Spleen (tissue), 11 donors: Measurements from ENCODE around the gene RNASET2. TPM values are rescaled to one million over a fixed set of nuclear protein-coding genes. Genes with fewer than 3 reads are reported as not detected.
A peak's percentile ranks its signal among the peaks of the same experiment; 100 is the strongest.

Experiments used
- DNase-seq: peaks from one replicate; pipeline ENCODE4 v3.0.0-alpha.2; 2020
- H3K27ac ChIP-seq, 8 donors: fragments of 200-600 bp; sonication (generic) in 7 of 8; 1 replicate in 4 of 8; 2 replicates in 4 of 8; pipeline versions ENCODE4 v1.5.0 to v1.8.0; 2016 to 2021; ENCODE audit warnings: inconsistent platforms in 4 of 8, mild to moderate bottlenecking in 4 of 8, moderate library complexity in 1 of 8
- H3K27me3 ChIP-seq, 7 donors: fragments of 200-600 bp; sonication (generic) in 6 of 7; replicated peaks in 1 of 7; 1 replicate in 4 of 7; 2 replicates in 3 of 7; pipeline versions ENCODE4 v1.5.0 to v1.8.0; 2016 to 2021; ENCODE audit warnings: inconsistent platforms in 3 of 7, mild to moderate bottlenecking in 1 of 7
- H3K36me3 ChIP-seq, 6 donors: fragments of 200-600 bp; sonication (generic) in 5 of 6; 1 replicate in 4 of 6; 2 replicates in 2 of 6; pipeline versions ENCODE4 v1.5.0 to v1.8.0; 2016 to 2021; ENCODE audit warnings: inconsistent platforms in 2 of 6
- H3K4me1 ChIP-seq, 6 donors: fragments of 200-600 bp; sonication (generic) in 5 of 6; 1 replicate in 3 of 6; 2 replicates in 3 of 6; pipeline versions ENCODE4 v1.5.0 to v1.8.0; 2016 to 2021; ENCODE audit warnings: inconsistent platforms in 3 of 6
- H3K4me3 ChIP-seq, 8 donors: fragments of 200-600 bp; sonication (generic) in 7 of 8; 1 replicate in 4 of 8; 2 replicates in 4 of 8; pipeline versions ENCODE4 v1.5.0 to v1.8.0; 2016 to 2021; ENCODE audit warnings: inconsistent platforms in 4 of 8, mild to moderate bottlenecking in 4 of 8, moderate library complexity in 2 of 8
- H3K9me3 ChIP-seq, 8 donors: fragments of 200-600 bp; sonication (generic) in 7 of 8; 1 replicate in 4 of 8; 2 replicates in 4 of 8; pipeline versions ENCODE4 v1.5.0 to v1.8.0; 2016 to 2021; ENCODE audit warnings: inconsistent platforms in 4 of 8
- CTCF ChIP-seq, 11 experiments: fragments of 200-600 bp in 7 of 11; fragments of 450-650 bp in 4 of 11; sonication (generic) in 4 of 11; IDR thresholded peaks in 8 of 11; conservative IDR thresholded peaks in 3 of 11; 1 replicate in 7 of 11; 2 replicates in 4 of 11; pipeline versions ENCODE4 v1.4.0 to v1.8.0; 2016 to 2021; ENCODE audit warnings: antibody characterized with exemption in 11 of 11, inconsistent platforms in 4 of 11, mild to moderate bottlenecking in 1 of 11
- POLR2A ChIP-seq, 3 donors: fragments of 450-650 bp; IDR thresholded peaks; one replicate each; pipeline ENCODE4 v1.5.1; 2017; ENCODE audit warnings: antibody characterized with exemption in 3 of 3, mild to moderate bottlenecking in 1 of 3
- POLR2AphosphoS5 ChIP-seq, 3 donors: sonication (generic); formaldehyde crosslinking; IDR thresholded peaks; one replicate each; pipeline ENCODE4 v1.5.1; 2017; ENCODE audit warnings: antibody characterized with exemption in 3 of 3
- WGBS, 5 donors: extraction: QIAGEN DNeasy Blood & Tissue Kit in 3 of 5; methylation state at CpG; one replicate each; pipeline versions ENCODE4 v1.1.5 to v1.1.7; 2013 to 2018; 5-methylcytosine and 5-hydroxymethylcytosine counted together
- intact Hi-C: fragments of 100-400 bp; cut with DNase I; formaldehyde crosslinking; loops from one replicate; pipeline ENCODE4 v1.15.0; 2023; ENCODE audit warnings: low total_unique reads
- polyA plus RNA-seq, 3 donors: library from polyadenylated mRNA; stranded (reverse); fragments of 200-250 nt; gene quantifications; one replicate each; pipeline ENCODE4 v1.2.1, GENCODE V29; 2013
- total RNA-seq, 7 donors: library from RNA; depleted of rRNA in 3 of 7; stranded (reverse); fragments of >200 nt in 3 of 7; fragmentation: NEBNext Ultra II Directional in 4 of 7; extraction: Animal tissue kit (Norgen Biotek cat#: 25700) in 4 of 7; gene quantifications; one replicate each; pipeline versions ENCODE4 v1.1.0 to v1.2.1, GENCODE V29; 2016 to 2021
- donor health status: healthy with polysubstance abuse.
- donor health status: DM: no; HTN: no; CAD: no; lungs with moderate emphysema.
- donor health status: DM: no; HTN: no; CAD: no.
- donor health status: Bipolar disorder and iron deficiency.
- donor health status: healthy.
- donor health status: DM: no; HTN: no; CAD: no.
- donor health status: DM: yes; HTN: yes; CAD: no.

RNASET2 gene
- total and polyA plus RNA-seq, 10 donors, result 242 to 676 (median 362) TPM

GRCh38 chr6:166997348-166997747 is 41.0 kb upstream of the RNASET2 start:
- Histone ChIP-seq H3K27me3 (no peaks in the 10 kb centered on the region), H3K4me3 (peak overlapping the region in 4 of 8 donors; percentile 80 to 100 (median 97)), H3K36me3 (peaks cover 0 to 8% (median 0%) of the 10 kb centered on the region in 6 donors), H3K4me1 (peaks cover 15 to 52% (median 29%) of the 10 kb centered on the region in 6 donors), H3K27ac (peak overlapping the region in 3 of 8 donors; percentile 82 to 91 (median 89)), H3K9me3 (no peaks in the 10 kb centered on the region)
- no peak for TF ChIP-seq POLR2AphosphoS5 (IDR thresholded peaks at IDR 0.05)
- no peak for TF ChIP-seq POLR2A (IDR thresholded peaks at IDR 0.05)
- no peak for TF ChIP-seq CTCF (IDR thresholded peaks at IDR 0.05 in 8 of 11, conservative IDR thresholded peaks at IDR 0.05 in 3 of 11)
- 67 to 90% (median 83%) methylated on average over 3 of the region's 3 CpGs for WGBS, 5 donors
- intact Hi-C loops, result loop anchor here (5.0 kb wide), 1 partner anchor 145 kb away; no protein-coding TSS in a partner anchor
- DNase-seq, result no peak

GRCh38 chr6:166996406-166996805 is 40.1 kb upstream of the RNASET2 start:
- no peak overlapping the region for H3K4me3 ChIP-seq
- WGBS, 5 donors, result 78 to 94% (median 89%) methylated on average over 7 of the region's 7 CpGs
- no peaks in the 10 kb centered on the region for H3K9me3 ChIP-seq
- no peak for DNase-seq
- no peak for TF ChIP-seq CTCF (IDR thresholded peaks at IDR 0.05 in 8 of 11, conservative IDR thresholded peaks at IDR 0.05 in 3 of 11)
- TF ChIP-seq POLR2A (IDR thresholded peaks at IDR 0.05), result no peak
- no peak for TF ChIP-seq POLR2AphosphoS5 (IDR thresholded peaks at IDR 0.05)
- no peak overlapping the region for H3K27ac ChIP-seq
- intact Hi-C loops, result loop anchor here (5.0 kb wide), 1 partner anchor 146 kb away; no protein-coding TSS in a partner anchor
- peaks cover 15 to 42% (median 24%) of the 10 kb centered on the region in 6 donors for H3K4me1 ChIP-seq
- H3K27me3 ChIP-seq, result no peaks in the 10 kb centered on the region
- no peaks in the 10 kb centered on the region for H3K36me3 ChIP-seq

GRCh38 chr6:166989427-166990032 is 33.2 kb upstream of the RNASET2 start:
- Histone ChIP-seq H3K9me3 (no peaks in the 10 kb centered on the region), H3K27ac (no peak overlapping the region), H3K4me3 (no peak overlapping the region), H3K36me3 (peaks cover 0 to 9% (median 0%) of the 10 kb centered on the region in 6 donors), H3K4me1 (peaks cover 0 to 7% (median 0%) of the 10 kb centered on the region in 6 donors), H3K27me3 (no peaks in the 10 kb centered on the region)
- intact Hi-C loops, result loop anchor here (10.0 kb wide), 1 partner anchor 205 kb away; no protein-coding TSS in a partner anchor
- DNase-seq, result no peak
- 57 to 68% (median 60%) methylated on average over 10 of the region's 10 CpGs for WGBS, 5 donors
- no peak for TF ChIP-seq POLR2A (IDR thresholded peaks at IDR 0.05)
- TF ChIP-seq CTCF (IDR thresholded peaks at IDR 0.05 in 8 of 11, conservative IDR thresholded peaks at IDR 0.05 in 3 of 11), result peak in 10 of 11 experiments; percentile 25 to 69 (median 46)
- TF ChIP-seq POLR2AphosphoS5 (IDR thresholded peaks at IDR 0.05), result no peak

- WGBS, 5 donors, result 88 to 94% (median 92%) methylated on average over 3 of the region's 3 CpGs
- Histone ChIP-seq H3K4me3 (no peak overlapping the region), H3K9me3 (no peaks in the 10 kb centered on the region), H3K27ac (no peak overlapping the region), H3K27me3 (no peaks in the 10 kb centered on the region), H3K4me1 (peaks cover 0 to 7% (median 0%) of the 10 kb centered on the region in 6 donors), H3K36me3 (peaks cover 0 to 9% (median 0%) of the 10 kb centered on the region in 6 donors)
- intact Hi-C loops, result loop anchor here (10.0 kb wide), 1 partner anchor 204 kb away; no protein-coding TSS in a partner anchor
- DNase-seq, result no peak
- no peak for TF ChIP-seq POLR2AphosphoS5 (IDR thresholded peaks at IDR 0.05)
Observed at GRCh38 chr6:166988674-166989201, 32.4 kb upstream of the RNASET2 start.
